AG09319 (cell line): ENCODE data around the gene NEU4.
"Not testable (repeated sequence)": the region's sequence is repeated elsewhere in the genome, so short reads cannot be mapped to it uniquely, and the experiment has no call there.

Experiments
- DNase-seq: peaks from one replicate; pipeline ENCODE4 v3.0.0-alpha.2; 2010; ENCODE audit warnings: low read depth; ENCODE audit errors: extremely low read depth
- TF ChIP-seq, protein P1 (sequence below): IDR thresholded peaks from 2 replicates; pipeline ENCODE4 v1.5.1; 2011; ENCODE audit warnings: low read depth, mild to moderate bottlenecking, inconsistent platforms, low read length, moderate library complexity

The NEU4 gene

GRCh38 chr2:241803387-241804325, 5.3 kb upstream of the NEU4 start:
- no peak for DNase-seq

GRCh38 chr2:241804326-241805229, 4.4 kb upstream of the NEU4 start:
- TF ChIP-seq, protein P1, sequence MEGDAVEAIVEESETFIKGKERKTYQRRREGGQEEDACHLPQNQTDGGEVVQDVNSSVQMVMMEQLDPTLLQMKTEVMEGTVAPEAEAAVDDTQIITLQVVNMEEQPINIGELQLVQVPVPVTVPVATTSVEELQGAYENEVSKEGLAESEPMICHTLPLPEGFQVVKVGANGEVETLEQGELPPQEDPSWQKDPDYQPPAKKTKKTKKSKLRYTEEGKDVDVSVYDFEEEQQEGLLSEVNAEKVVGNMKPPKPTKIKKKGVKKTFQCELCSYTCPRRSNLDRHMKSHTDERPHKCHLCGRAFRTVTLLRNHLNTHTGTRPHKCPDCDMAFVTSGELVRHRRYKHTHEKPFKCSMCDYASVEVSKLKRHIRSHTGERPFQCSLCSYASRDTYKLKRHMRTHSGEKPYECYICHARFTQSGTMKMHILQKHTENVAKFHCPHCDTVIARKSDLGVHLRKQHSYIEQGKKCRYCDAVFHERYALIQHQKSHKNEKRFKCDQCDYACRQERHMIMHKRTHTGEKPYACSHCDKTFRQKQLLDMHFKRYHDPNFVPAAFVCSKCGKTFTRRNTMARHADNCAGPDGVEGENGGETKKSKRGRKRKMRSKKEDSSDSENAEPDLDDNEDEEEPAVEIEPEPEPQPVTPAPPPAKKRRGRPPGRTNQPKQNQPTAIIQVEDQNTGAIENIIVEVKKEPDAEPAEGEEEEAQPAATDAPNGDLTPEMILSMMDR, result no peak; the same call in 1 of the 2 replicates
- no peak for DNase-seq

More at GRCh38 chr2:241803387-241804325, 5.3 kb upstream of the NEU4 start:
- TF ChIP-seq, protein P1, result no peak

- not testable (repeated sequence) for DNase-seq
Measured at GRCh38 chr2:241806217-241806616, 2.8 kb upstream of the NEU4 start.

GRCh38 chr2:241808051-241808720, 807 bp upstream of the NEU4 start:
- TF ChIP-seq, protein P1, result no peak
- DNase-seq, result no peak

GRCh38 chr2:241809383-241810306, 652 bp downstream of the NEU4 start:
- TF ChIP-seq, protein P1, result no peak
- DNase-seq, result no peak

DNA sequence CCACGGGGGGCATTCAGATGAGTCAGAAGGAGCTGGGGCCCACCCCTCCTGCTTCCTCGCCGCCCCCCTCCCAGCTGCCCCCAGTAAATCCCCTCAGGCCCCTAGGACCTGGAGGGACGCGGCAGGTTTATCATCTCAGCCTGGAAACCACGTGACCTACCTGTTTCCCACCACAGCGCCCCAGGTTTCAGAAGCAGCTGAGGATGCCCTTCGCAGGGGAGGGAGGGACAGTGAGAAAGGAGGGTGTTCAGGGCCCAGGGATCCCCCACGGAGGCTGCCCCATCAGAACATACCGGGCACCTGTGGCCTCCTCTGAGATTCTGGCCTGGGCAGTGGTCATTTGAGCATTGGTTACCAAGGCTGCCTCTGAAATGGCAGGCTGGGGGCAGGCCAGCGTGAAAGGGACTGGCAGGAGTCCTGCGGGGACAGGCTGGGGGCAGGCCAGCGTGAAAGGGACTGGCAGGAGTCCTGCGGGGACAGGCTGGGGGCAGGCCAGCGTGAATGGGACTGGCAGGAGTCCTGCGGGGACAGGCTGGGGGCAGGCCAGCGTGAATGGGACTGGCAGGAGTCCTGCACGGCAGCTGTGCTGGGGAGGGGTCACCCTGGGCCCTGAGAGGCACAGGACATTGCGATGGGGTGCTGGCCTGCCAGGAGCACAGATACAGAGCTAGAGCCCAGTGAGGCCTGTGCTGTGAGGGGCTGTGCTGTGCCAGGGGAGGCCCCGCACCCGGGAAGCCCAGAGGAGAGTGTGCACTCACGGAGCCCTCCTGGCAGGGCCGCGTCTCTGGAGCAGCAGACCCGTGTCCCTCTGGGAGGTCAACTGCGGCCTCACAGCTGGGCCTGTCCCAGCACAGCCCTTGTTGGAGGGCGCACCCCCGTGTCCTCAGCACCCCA, 1.6 kb downstream of the NEU4 start:
- TF ChIP-seq, protein P1, result no peak
- DNase-seq, result no peak
